Muscle of arm (tissue), 12 donors: ENCODE measurements around the gene NCKAP5. TPM values are rescaled to one million over a fixed set of nuclear protein-coding genes. Genes with fewer than 3 reads are reported as not detected.

Source experiments
- DNase-seq: peaks from one replicate; pipeline ENCODE4 v3.0.0-alpha.2; 2013
- polyA plus RNA-seq, 12 donors: library from polyadenylated mRNA; unstranded; fragments of 120-200 nt; gene quantifications; one replicate each; pipeline ENCODE4 v1.2.1, GENCODE V29; 2013; ENCODE audit not compliant: insufficient read length in 12 of 12

The NCKAP5 gene
- polyA plus RNA-seq, 12 donors = 3.1 to 17.3 (median 5.4) TPM; not detected in 1

GRCh38 chr2:133157141-133157540 lies 411.1 kb downstream of the NCKAP5 start:
- DNase-seq = no peak

- no peak for DNase-seq
Observed at GRCh38 chr2:133152801-133153200, 415.5 kb downstream of the NCKAP5 start.

- DNase-seq = no peak
Observed at GRCh38 chr2:133148187-133148586, 420.1 kb downstream of the NCKAP5 start.

GRCh38 chr2:133146893-133147292 lies 421.4 kb downstream of the NCKAP5 start:
- DNase-seq = no peak

GRCh38 chr2:133143645-133144044 lies 424.6 kb downstream of the NCKAP5 start:
- no peak for DNase-seq

GRCh38 chr2:133142087-133142486 lies 426.2 kb downstream of the NCKAP5 start:
- DNase-seq = no peak

- no peak for DNase-seq
Observed at GRCh38 chr2:133140620-133141019, 427.6 kb downstream of the NCKAP5 start.

GRCh38 chr2:133139847-133140533 lies 428.3 kb downstream of the NCKAP5 start:
- no peak for DNase-seq

- no peak for DNase-seq
Observed at GRCh38 chr2:133138693-133139092, 429.6 kb downstream of the NCKAP5 start.

GRCh38 chr2:133135035-133135654 lies 433.1 kb downstream of the NCKAP5 start:
- no peak for DNase-seq

GRCh38 chr2:133130548-133131246 lies 437.6 kb downstream of the NCKAP5 start:
- DNase-seq = no peak

- no peak for DNase-seq
Observed at GRCh38 chr2:133124446-133124845, 443.8 kb downstream of the NCKAP5 start.

GRCh38 chr2:133123904-133124303 lies 444.4 kb downstream of the NCKAP5 start:
- no peak for DNase-seq

- no peak for DNase-seq
Observed at GRCh38 chr2:133123393-133123792, 444.9 kb downstream of the NCKAP5 start.

- DNase-seq = no peak
Observed at GRCh38 chr2:133122529-133122928, 445.7 kb downstream of the NCKAP5 start.

GRCh38 chr2:133120310-133120709 lies 448.0 kb downstream of the NCKAP5 start:
- DNase-seq = no peak

GRCh38 chr2:133110201-133110600 lies 458.1 kb downstream of the NCKAP5 start:
- DNase-seq = no peak

GRCh38 chr2:133109772-133110171 lies 458.5 kb downstream of the NCKAP5 start:
- no peak for DNase-seq

- no peak for DNase-seq
Observed at GRCh38 chr2:133107058-133107815, 461.0 kb downstream of the NCKAP5 start.

- no peak for DNase-seq
Observed at GRCh38 chr2:133104871-133105270, 463.4 kb downstream of the NCKAP5 start.

GRCh38 chr2:133098787-133099186 lies 469.5 kb downstream of the NCKAP5 start:
- no peak for DNase-seq

GRCh38 chr2:133097666-133098065 lies 470.6 kb downstream of the NCKAP5 start:
- no peak for DNase-seq
